ENCODE data around the gene CACNA1F. TPM values are rescaled to one million over a fixed set of nuclear protein-coding genes. Genes with fewer than 3 reads are reported as not detected.
A peak's percentile ranks its signal among the peaks of the same experiment; 100 is the strongest.

The CACNA1F gene
- total and polyA plus RNA-seq, 9 of the 15 experiments (the other 6 are each of a cell fraction or from before 2014, with no cell fraction given): under 0.01 to 0.41 (median 0.03) TPM; not detected in 3

DNA sequence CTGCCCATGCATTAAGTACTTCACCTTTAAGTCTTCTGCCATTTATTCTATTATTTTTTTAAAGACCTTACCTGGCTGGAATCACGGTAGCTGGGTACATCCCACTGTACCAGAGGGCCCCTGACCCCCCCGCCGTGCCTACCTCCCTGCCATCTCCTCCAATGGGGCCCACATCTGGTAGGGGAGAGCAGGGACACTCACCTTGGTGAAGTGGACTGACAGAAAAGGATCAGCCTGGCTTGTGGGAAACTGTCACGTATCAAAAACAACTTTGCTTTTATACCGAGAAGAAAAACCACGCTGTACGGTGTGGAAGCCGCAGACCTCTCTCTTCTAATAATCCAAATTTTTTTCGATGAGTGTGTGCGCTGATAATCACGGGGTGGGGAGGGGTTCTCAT, 31.3 kb upstream of the CACNA1F start, which contains the start of gene FOXP3:
TSS of gene FOXP3 (minus strand) at position 251 of the 400 bp plus-strand sequence. CDS start 6,205 bp downstream, outside the sequence.
- DNase-seq (ENCODE audit: extremely low read depth in 1 of 4, low spot score in 3 of 4) (no peak), ATAC-seq (no peak), FAIRE-seq (no peak)
- CTCF ChIA-PET (ENCODE audit: low intra/inter-chr PET ratio): no interaction called here
- Histone ChIP-seq H3K4me1 (replicated peaks in 1 of 2; ENCODE audit: control insufficient read depth in 2 of 2, insufficient read depth in 2 of 2, low read length in 2 of 2) (peaks cover 4 to 5% of the 10 kb centered on the region in 2 experiments; a peak in 1 of 5 replicates), H3K79me2 (ENCODE audit: control insufficient read depth, insufficient read depth, low read length) (no peaks in the 10 kb centered on the region), H3K27me3 (ENCODE audit: control insufficient read depth in 2 of 2, insufficient read depth in 2 of 2, low read length in 2 of 2) (no peaks in the 10 kb centered on the region), H3K4me3 (no peak within 1 kb of the TSS), H4K20me1 (replicated peaks; ENCODE audit: control insufficient read depth, insufficient read depth, low read length) (no peaks in the 10 kb centered on the region), H3K9me3 (replicated peaks; ENCODE audit: control insufficient read depth, insufficient read depth, low read depth, low read length) (no peaks in the 10 kb centered on the region), H3K36me3 (ENCODE audit: control insufficient read depth, insufficient read depth, low read length) (no peaks in the 10 kb centered on the region), H3K27ac (ENCODE audit: extremely low read depth, low read depth, low read length) (no peak within 1 kb of the TSS), H3K4me2 (ENCODE audit: insufficient read depth, low read length) (no peak within 1 kb of the TSS), H2AFZ (ENCODE audit: low read depth, low read length) (0 out of 2 replicates have a peak within 1 kb of the TSS, but pooled peaks have one; percentile 7), H3K9me1 (ENCODE audit: control insufficient read depth, insufficient read depth, low read length) (no peaks in the 10 kb centered on the region), H3K9ac (ENCODE audit: insufficient read depth in 1 of 2, low read depth in 2 of 2, low read length in 2 of 2) (no peak within 1 kb of the TSS)
- TF ChIP-seq BRF1 (IDR thresholded peaks at IDR 0.05; ENCODE audit: borderline replicate concordance, extremely low read depth, insufficient read length): no peak
- TF ChIP-seq, protein P1, sequence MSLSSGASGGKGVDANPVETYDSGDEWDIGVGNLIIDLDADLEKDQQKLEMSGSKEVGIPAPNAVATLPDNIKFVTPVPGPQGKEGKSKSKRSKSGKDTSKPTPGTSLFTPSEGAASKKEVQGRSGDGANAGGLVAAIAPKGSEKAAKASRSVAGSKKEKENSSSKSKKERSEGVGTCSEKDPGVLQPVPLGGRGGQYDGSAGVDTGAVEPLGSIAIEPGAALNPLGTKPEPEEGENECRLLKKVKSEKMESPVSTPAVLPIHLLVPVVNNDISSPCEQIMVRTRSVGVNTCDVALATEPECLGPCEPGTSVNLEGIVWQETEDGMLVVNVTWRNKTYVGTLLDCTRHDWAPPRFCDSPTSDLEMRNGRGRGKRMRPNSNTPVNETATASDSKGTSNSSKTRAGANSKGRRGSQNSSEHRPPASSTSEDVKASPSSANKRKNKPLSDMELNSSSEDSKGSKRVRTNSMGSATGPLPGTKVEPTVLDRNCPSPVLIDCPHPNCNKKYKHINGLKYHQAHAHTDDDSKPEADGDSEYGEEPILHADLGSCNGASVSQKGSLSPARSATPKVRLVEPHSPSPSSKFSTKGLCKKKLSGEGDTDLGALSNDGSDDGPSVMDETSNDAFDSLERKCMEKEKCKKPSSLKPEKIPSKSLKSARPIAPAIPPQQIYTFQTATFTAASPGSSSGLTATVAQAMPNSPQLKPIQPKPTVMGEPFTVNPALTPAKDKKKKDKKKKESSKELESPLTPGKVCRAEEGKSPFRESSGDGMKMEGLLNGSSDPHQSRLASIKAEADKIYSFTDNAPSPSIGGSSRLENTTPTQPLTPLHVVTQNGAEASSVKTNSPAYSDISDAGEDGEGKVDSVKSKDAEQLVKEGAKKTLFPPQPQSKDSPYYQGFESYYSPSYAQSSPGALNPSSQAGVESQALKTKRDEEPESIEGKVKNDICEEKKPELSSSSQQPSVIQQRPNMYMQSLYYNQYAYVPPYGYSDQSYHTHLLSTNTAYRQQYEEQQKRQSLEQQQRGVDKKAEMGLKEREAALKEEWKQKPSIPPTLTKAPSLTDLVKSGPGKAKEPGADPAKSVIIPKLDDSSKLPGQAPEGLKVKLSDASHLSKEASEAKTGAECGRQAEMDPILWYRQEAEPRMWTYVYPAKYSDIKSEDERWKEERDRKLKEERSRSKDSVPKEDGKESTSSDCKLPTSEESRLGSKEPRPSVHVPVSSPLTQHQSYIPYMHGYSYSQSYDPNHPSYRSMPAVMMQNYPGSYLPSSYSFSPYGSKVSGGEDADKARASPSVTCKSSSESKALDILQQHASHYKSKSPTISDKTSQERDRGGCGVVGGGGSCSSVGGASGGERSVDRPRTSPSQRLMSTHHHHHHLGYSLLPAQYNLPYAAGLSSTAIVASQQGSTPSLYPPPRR (CRISPR knock-in tag; IDR thresholded peaks at IDR 0.05; ENCODE audit: borderline replicate concordance): no peak
- no peak for TF ChIP-seq HCFC1 (IDR thresholded peaks at IDR 0.05; ENCODE audit: low read depth, low read length)
- no peak for TF ChIP-seq ETV5 (CRISPR knock-in tag; IDR thresholded peaks at IDR 0.05; ENCODE audit: low read depth)
- TF ChIP-seq KAT7 (CRISPR knock-in tag; IDR thresholded peaks at IDR 0.05; ENCODE audit: borderline replicate concordance): no peak
- TF ChIP-seq HDAC8 (tag; IDR thresholded peaks at IDR 0.05): no peak
- no peak for TF ChIP-seq CREM (IDR thresholded peaks at IDR 0.05; ENCODE audit: low read depth)
- no peak for TF ChIP-seq SAFB (IDR thresholded peaks at IDR 0.05; ENCODE audit: borderline replicate concordance, low read depth, low read length)
- no peak for TF ChIP-seq CBX1 (IDR thresholded peaks at IDR 0.05; ENCODE audit: low read depth)
- no peak for TF ChIP-seq ZFP36 (IDR thresholded peaks at IDR 0.05; ENCODE audit: low read depth, low read length, partially characterized antibody)
- TF ChIP-seq FIP1L1 (IDR thresholded peaks at IDR 0.05; ENCODE audit: low read depth, low read length, poor library complexity, severe bottlenecking): no peak
- POLR2A ChIA-PET: interaction anchor here (0.7 kb wide), 1 partner anchor 11 kb away, joined by 4 read pairs; no protein-coding TSS in a partner anchor
- in situ Hi-C loops (cut with MboI): no loop called here
- intact Hi-C loops (cut with micrococcal nuclease): no loop called here
- WGBS (ENCODE audit: insufficient coverage, low coverage, missing lambda C conversion rate): 40% methylated on average over 10 of the region's 11 CpGs
- no TSS peak for BruUV-seq (replicated peaks)
